GM21786 (cell line): ENCODE data around the gene DMXL1.
"Not testable (repeated sequence)": the region's sequence is repeated elsewhere in the genome, so short reads cannot be mapped to it uniquely, and the experiment has no call there.

Source experiments
- ATAC-seq: cut with Tn5 transposase; IDR thresholded peaks from one replicate; pipeline ENCODE4 v1.9.1; 2021; ENCODE audit not compliant: unreplicated experiment

Gene DMXL1

GRCh38 chr5:119067450-119067849 lies 3.4 kb upstream of the DMXL1 start:
- ATAC-seq: no peak

GRCh38 chr5:119070578-119070827 lies 384 bp upstream of the DMXL1 start:
- peak; percentile 48 for ATAC-seq

- ATAC-seq: peak; percentile 3
Observed at GRCh38 chr5:119071561-119071995, 691 bp downstream of the DMXL1 start.

GRCh38 chr5:119072496-119072895 lies 1.6 kb downstream of the DMXL1 start:
- ATAC-seq: no peak

GRCh38 chr5:119073746-119074337 lies 3.0 kb downstream of the DMXL1 start:
- not testable (repeated sequence) for ATAC-seq

- peak; percentile 24 for ATAC-seq
Observed at GRCh38 chr5:119074419-119074818, 3.5 kb downstream of the DMXL1 start.

GRCh38 chr5:119075269-119075668 lies 4.4 kb downstream of the DMXL1 start:
- ATAC-seq: not testable (repeated sequence)

- ATAC-seq: no peak
Observed at GRCh38 chr5:119076080-119076479, 5.2 kb downstream of the DMXL1 start.

GRCh38 chr5:119077444-119077843 lies 6.6 kb downstream of the DMXL1 start:
- no peak for ATAC-seq

GRCh38 chr5:119078071-119078846 lies 7.4 kb downstream of the DMXL1 start:
- no peak for ATAC-seq

GRCh38 chr5:119078861-119079260 lies 8.0 kb downstream of the DMXL1 start:
- no peak for ATAC-seq

- no peak for ATAC-seq
Observed at GRCh38 chr5:119079318-119079921, 8.5 kb downstream of the DMXL1 start.

GRCh38 chr5:119080936-119081335 lies 10.0 kb downstream of the DMXL1 start:
- no peak for ATAC-seq

- no peak for ATAC-seq
Observed at GRCh38 chr5:119082691-119083090, 11.8 kb downstream of the DMXL1 start.

- peak; percentile 44 for ATAC-seq
Observed at GRCh38 chr5:119083679-119084078, 12.8 kb downstream of the DMXL1 start.

GRCh38 chr5:119088438-119088837 lies 17.6 kb downstream of the DMXL1 start:
- ATAC-seq: no peak

GRCh38 chr5:119095611-119096010 lies 24.7 kb downstream of the DMXL1 start:
- ATAC-seq: no peak

GRCh38 chr5:119105971-119106370 lies 35.1 kb downstream of the DMXL1 start:
- no peak for ATAC-seq

GRCh38 chr5:119112151-119112550 lies 41.3 kb downstream of the DMXL1 start:
- ATAC-seq: no peak

- no peak for ATAC-seq
Observed at GRCh38 chr5:119117237-119117636, 46.4 kb downstream of the DMXL1 start.

- ATAC-seq: no peak
Observed at GRCh38 chr5:119118000-119118399, 47.1 kb downstream of the DMXL1 start.

- ATAC-seq: no peak
Observed at GRCh38 chr5:119120893-119121292, 50.0 kb downstream of the DMXL1 start.
